MCF 10A (cell line): Measurements from ENCODE around the gene LMTK3. TPM values are rescaled to one million over a fixed set of nuclear protein-coding genes. Genes with fewer than 3 reads are reported as not detected.

ENCODE experiments used
- BruUV-seq: library from RNA; stranded (reverse); fragments of 400-500 nt; replicated peaks from 2 replicates; lab custom pipeline; 2021; lab: Mats Ljungman, UMichigan
- CTCF ChIA-PET: fragments of 300-600 bp; sonication (Branson Sonifier 250); formaldehyde crosslinking; extraction: SDS; loops from one replicate; lab custom pipeline; 2021; ENCODE audit warnings: antibody characterized with exemption, inconsistent platforms; lab: Yijun Ruan, JAX
- POLR2A ChIA-PET: fragments of 300-600, 350-650 bp; sonication (Branson Sonifier 250); formaldehyde crosslinking; extraction: SDS; loops from one replicate; lab custom pipeline; 2020; ENCODE audit warnings: antibody characterized with exemption, inconsistent platforms; lab: Yijun Ruan, JAX
- DNase-seq: peaks from one replicate; pipeline ENCODE4 v3.0.0-alpha.2; 2018; ENCODE audit not compliant: unreplicated experiment
- H3K27ac Mint-ChIP-seq: one replicate; pipeline ENCODE4 v1.8.0; 2022; ENCODE audit warnings: mild to moderate bottlenecking, low read depth, mixed read lengths; ENCODE audit not compliant: unreplicated experiment
- H3K27me3 Mint-ChIP-seq: one replicate; pipeline ENCODE4 v1.8.0; 2022; ENCODE audit warnings: mixed read lengths; ENCODE audit not compliant: insufficient read depth, unreplicated experiment
- H3K36me3 Mint-ChIP-seq: one replicate; pipeline ENCODE4 v1.8.0; 2022; ENCODE audit warnings: mild to moderate bottlenecking, moderate library complexity, mixed read lengths; ENCODE audit not compliant: insufficient read depth, unreplicated experiment
- H3K4me1 Mint-ChIP-seq: one replicate; pipeline ENCODE4 v1.8.0; 2022; ENCODE audit warnings: mixed read lengths; ENCODE audit not compliant: insufficient read depth, unreplicated experiment
- H3K4me3 Mint-ChIP-seq: one replicate; pipeline ENCODE4 v1.8.0; 2022; ENCODE audit warnings: mild to moderate bottlenecking, moderate library complexity, mixed read lengths; ENCODE audit not compliant: unreplicated experiment
- H3K9me3 Mint-ChIP-seq: one replicate; pipeline ENCODE4 v1.8.0; 2022; ENCODE audit warnings: mixed read lengths; ENCODE audit not compliant: unreplicated experiment
- intact Hi-C: fragments of 100-400 bp; cut with micrococcal nuclease; formaldehyde crosslinking; loops from 2 replicates; pipeline ENCODE4 v1.14.1; 2022
- total RNA-seq: library from RNA; stranded (reverse); gene quantifications from 2 replicates; pipeline ENCODE4 v1.2.3, GENCODE V29; 2022
- TF ChIP-seq, protein P1 (sequence below): fragments of 200-600 bp; IDR thresholded peaks from one replicate; pipeline ENCODE4 v1.8.0; 2022; ENCODE audit warnings: antibody characterized with exemption, mild to moderate bottlenecking; ENCODE audit not compliant: unreplicated experiment

The LMTK3 gene
- total RNA-seq, 1 experiment from 2014 or later: 0.37 TPM

DNA sequence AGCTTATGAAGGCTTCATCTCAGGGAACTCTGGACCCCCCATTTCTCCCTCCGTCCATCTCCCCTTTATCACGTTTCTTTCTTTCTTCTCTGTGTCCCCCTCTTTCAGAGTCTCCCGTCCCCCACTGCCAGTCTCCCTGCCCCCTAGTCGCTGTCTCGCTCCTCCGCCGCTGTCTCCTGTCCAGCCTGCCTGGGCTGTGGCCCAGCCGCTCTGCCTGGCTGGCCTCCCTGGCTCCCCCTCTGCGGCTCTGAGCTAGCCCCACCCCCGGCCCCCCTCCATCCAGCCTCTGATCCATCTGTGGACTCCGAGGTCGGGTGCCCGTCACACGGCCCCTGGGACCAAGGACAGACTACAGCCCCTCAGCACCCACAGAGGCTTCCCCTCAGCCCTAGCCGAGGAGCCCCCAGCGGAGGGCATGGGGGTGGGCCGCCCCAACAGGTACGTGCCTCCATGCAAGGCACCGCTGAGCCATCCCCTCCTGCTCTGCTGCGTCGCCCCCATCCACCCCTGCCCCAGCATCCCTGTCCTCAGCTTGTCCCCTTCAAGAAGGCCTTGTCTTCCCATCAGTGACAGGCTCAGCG, 57.4 kb downstream of the LMTK3 start:
- ChIA-PET POLR2A (no interaction called here), CTCF (no interaction called here)
- TF ChIP-seq, protein P1, sequence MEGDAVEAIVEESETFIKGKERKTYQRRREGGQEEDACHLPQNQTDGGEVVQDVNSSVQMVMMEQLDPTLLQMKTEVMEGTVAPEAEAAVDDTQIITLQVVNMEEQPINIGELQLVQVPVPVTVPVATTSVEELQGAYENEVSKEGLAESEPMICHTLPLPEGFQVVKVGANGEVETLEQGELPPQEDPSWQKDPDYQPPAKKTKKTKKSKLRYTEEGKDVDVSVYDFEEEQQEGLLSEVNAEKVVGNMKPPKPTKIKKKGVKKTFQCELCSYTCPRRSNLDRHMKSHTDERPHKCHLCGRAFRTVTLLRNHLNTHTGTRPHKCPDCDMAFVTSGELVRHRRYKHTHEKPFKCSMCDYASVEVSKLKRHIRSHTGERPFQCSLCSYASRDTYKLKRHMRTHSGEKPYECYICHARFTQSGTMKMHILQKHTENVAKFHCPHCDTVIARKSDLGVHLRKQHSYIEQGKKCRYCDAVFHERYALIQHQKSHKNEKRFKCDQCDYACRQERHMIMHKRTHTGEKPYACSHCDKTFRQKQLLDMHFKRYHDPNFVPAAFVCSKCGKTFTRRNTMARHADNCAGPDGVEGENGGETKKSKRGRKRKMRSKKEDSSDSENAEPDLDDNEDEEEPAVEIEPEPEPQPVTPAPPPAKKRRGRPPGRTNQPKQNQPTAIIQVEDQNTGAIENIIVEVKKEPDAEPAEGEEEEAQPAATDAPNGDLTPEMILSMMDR: no peak
- DNase-seq: no peak
- peaks cover 78% of the 10 kb centered on the region for H3K36me3 Mint-ChIP-seq
- no peaks in the 10 kb centered on the region for H3K27me3 Mint-ChIP-seq
- H3K4me3 Mint-ChIP-seq: no peak overlapping the region
- H3K9me3 Mint-ChIP-seq: no peaks in the 10 kb centered on the region
- peak overlapping the region; percentile 60 for H3K27ac Mint-ChIP-seq
- intact Hi-C loops: no loop called here
- BruUV-seq: no TSS peak
- H3K4me1 Mint-ChIP-seq: peaks cover 9% of the 10 kb centered on the region

DNA sequence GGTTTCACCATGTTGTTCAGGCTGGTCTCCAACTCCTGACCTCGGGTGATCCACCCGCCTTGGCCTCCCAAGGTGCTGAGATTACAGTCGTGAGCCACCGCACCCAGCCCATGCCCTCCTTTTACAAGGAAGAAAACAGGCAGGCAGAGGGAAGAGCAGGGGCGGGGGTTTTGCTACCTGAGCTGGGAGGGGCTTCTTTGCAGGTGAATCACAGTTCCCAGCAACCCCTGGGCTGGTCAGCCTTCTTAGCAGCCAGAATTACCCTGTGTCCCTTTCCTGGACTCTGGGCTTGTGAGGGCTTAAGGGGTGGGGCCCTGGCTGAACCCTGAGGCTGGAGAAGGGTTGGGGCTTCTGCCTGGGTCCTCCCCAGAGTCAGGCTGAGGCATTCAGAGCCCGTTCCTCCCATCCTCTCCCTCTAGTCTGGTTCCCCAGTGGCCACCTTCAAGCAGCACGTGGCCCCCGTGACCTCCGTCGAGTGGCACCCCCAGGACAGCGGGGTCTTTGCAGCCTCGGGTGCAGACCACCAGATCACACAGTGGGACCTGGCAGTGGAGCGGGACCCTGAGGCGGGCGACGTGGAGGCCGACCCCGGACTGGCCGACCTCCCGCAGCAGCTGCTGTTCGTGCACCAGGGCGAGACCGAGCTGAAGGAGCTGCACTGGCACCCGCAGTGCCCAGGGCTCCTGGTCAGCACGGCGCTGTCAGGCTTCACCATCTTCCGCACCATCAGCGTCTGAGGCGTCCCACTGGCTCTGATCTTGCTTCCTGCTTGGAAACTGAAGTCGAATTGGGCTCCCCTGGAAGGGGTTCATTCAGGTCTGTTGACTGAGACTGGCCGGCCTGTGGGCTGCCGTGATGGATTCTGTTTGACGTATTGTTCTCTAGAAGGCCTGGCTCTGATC, 59.1 kb downstream of the LMTK3 start:
- Mint-ChIP-seq H3K9me3 (no peaks in the 10 kb centered on the region), H3K4me3 (no peak overlapping the region), H3K27ac (no peak overlapping the region), H3K27me3 (no peaks in the 10 kb centered on the region), H3K4me1 (peaks cover 17% of the 10 kb centered on the region), H3K36me3 (peaks cover 82% of the 10 kb centered on the region)
- TF ChIP-seq, protein P1: no peak
- ChIA-PET POLR2A (interaction anchor here (0.6 kb wide), 1 partner anchor 9 kb away, joined by 3 read pairs; no protein-coding TSS in a partner anchor), CTCF (interaction anchor here (0.6 kb wide), 1 partner anchor 129 kb away, joined by 3 read pairs; no protein-coding TSS in a partner anchor)
- intact Hi-C loops: no loop called here
- DNase-seq: no peak
- no TSS peak for BruUV-seq

DNA sequence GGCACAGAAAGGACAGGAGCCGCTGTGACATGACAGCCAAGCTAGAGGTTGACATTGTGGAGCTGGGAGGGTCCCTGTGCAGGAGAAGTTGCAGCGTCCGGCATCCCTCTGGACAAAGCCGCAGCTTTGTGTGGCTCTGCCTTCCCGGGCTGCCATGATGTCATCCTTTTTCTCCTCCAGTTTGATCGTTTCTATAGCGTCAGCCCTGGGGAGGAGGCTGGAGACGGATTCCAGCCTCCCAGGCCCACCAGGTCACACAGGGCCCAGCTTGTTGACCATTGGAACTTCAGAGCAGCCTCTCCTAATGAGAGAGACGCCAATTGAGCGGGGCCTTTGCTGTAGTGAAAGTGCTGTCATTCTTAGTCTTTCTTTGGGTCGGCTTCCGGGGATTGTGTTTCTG, 60.0 kb downstream of the LMTK3 start:
- Mint-ChIP-seq H3K4me3 (no peak overlapping the region), H3K36me3 (peaks cover 80% of the 10 kb centered on the region), H3K4me1 (peaks cover 19% of the 10 kb centered on the region), H3K27me3 (no peaks in the 10 kb centered on the region), H3K27ac (no peak overlapping the region), H3K9me3 (no peaks in the 10 kb centered on the region)
- intact Hi-C loops: no loop called here
- no peak for DNase-seq
- ChIA-PET CTCF (no interaction called here), POLR2A (interaction anchor here (0.6 kb wide), 1 partner anchor 10 kb away, joined by 3 read pairs; no protein-coding TSS in a partner anchor)
- TF ChIP-seq, protein P1: no peak
- BruUV-seq: no TSS peak

DNA sequence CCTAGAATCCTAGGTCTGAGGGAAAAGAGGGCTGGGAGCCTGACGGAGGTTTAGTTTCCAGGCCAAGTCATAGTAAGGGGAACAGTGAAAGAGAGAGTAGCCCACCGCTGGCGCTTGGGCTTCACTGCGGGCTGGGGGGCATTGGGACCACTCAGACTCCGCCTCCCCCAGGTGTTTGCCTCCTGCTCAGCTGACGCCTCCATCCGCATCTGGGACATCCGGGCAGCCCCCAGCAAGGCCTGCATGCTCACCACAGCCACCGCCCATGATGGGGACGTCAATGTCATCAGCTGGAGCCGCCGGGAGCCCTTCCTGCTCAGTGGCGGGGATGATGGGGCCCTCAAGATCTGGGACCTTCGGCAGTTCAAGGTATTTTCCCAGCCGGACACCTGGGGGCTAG, 60.8 kb downstream of the LMTK3 start:
- BruUV-seq: no TSS peak
- H3K9me3 Mint-ChIP-seq: no peaks in the 10 kb centered on the region

More for the DNA sequence above, 60.8 kb downstream of the LMTK3 start:
- H3K4me1 Mint-ChIP-seq: peaks cover 23% of the 10 kb centered on the region
- ChIA-PET CTCF (no interaction called here), POLR2A (no interaction called here)
- no peaks in the 10 kb centered on the region for H3K27me3 Mint-ChIP-seq
- H3K4me3 Mint-ChIP-seq: no peak overlapping the region
- no peak for DNase-seq
- no peak overlapping the region for H3K27ac Mint-ChIP-seq
- intact Hi-C loops: no loop called here
- peaks cover 78% of the 10 kb centered on the region for H3K36me3 Mint-ChIP-seq
- TF ChIP-seq, protein P1: no peak
